ENCODE measurements around the gene SEMA3D. TPM values are rescaled to one million over a fixed set of nuclear protein-coding genes. Genes with fewer than 3 reads are reported as not detected.

The SEMA3D gene
- polyA plus RNA-seq, 2 of the 4 experiments (the other 2 are of a cell fraction), result 0.04 to 0.13 TPM

DNA sequence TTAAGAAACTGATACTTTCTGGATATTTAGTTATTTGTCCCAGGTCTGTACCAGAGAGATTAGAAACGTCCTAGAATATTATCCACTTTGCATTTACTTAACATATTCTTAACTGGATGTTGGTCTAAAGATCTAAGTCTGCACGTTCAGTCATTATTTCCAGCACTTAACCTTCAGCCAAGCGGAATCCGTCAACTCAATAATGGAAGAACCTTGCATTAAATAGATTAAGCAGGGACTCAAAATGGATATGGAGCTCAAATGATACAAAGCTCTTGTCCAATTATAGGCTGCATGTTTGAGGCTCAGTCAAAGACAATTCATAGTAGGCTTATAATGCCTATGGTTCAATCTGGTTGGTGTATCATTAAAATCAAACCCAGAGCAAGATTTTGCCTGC, 162.9 kb downstream of the SEMA3D start:
- ChIA-PET POLR2A (no interaction called here), CTCF (interaction anchor here (0.6 to 13.4 kb wide), 9 partner anchors 11 to 1088 kb away, joined by 3 to 354 read pairs (median 3); no protein-coding TSS in a partner anchor)
- FAIRE-seq, result no peak

GRCh38 chr7:85023066-85023712, 163.7 kb downstream of the SEMA3D start:
- FAIRE-seq (peak; percentile 7), DNase-seq (ENCODE audit: low read depth in 1 of 2, low spot score in 1 of 2) (peak in 1 of 2 experiments; percentile 53), ATAC-seq (0 out of 6 replicates have a peak, but pooled peaks of 1 of the 2 experiments have one; percentile 43)
- ChIA-PET CTCF (interaction anchor here (0.6 to 13.4 kb wide), 15 partner anchors 9 to 1087 kb away, joined by 3 to 354 read pairs (median 3); no protein-coding TSS in a partner anchor), POLR2A (no interaction called here)
- no peak overlapping the region for H3K4me3 ChIP-seq
- H3K27ac ChIP-seq, result no peak overlapping the region
- TF ChIP-seq SMC3 (IDR thresholded peaks at IDR 0.05) (peak; percentile 97), RFX5 (IDR thresholded peaks at IDR 0.05) (no peak), CHD4 (IDR thresholded peaks at IDR 0.05; ENCODE audit: borderline replicate concordance) (no peak), REST (IDR thresholded peaks at IDR 0.05) (no peak), HOXA7 (CRISPR knock-in tag; IDR thresholded peaks at IDR 0.05) (no peak), CTCF (IDR thresholded peaks at IDR 0.05) (peak; percentile 92), EHF (CRISPR knock-in tag; IDR thresholded peaks at IDR 0.05) (no peak), RAD21 (conservative IDR thresholded peaks at IDR 0.05 in 1 of 2, IDR thresholded peaks at IDR 0.05 in 1 of 2) (peak; percentile 93 to 95), ZFP36 (IDR thresholded peaks at IDR 0.05; ENCODE audit: borderline replicate concordance, partially characterized antibody) (no peak)
- TF ChIP-seq, protein P1, sequence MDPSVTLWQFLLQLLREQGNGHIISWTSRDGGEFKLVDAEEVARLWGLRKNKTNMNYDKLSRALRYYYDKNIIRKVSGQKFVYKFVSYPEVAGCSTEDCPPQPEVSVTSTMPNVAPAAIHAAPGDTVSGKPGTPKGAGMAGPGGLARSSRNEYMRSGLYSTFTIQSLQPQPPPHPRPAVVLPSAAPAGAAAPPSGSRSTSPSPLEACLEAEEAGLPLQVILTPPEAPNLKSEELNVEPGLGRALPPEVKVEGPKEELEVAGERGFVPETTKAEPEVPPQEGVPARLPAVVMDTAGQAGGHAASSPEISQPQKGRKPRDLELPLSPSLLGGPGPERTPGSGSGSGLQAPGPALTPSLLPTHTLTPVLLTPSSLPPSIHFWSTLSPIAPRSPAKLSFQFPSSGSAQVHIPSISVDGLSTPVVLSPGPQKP (IDR thresholded peaks at IDR 0.05; ENCODE audit: low read depth, low read length), result no peak
- TF ChIP-seq, protein P2, sequence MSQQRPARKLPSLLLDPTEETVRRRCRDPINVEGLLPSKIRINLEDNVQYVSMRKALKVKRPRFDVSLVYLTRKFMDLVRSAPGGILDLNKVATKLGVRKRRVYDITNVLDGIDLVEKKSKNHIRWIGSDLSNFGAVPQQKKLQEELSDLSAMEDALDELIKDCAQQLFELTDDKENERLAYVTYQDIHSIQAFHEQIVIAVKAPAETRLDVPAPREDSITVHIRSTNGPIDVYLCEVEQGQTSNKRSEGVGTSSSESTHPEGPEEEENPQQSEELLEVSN (IDR thresholded peaks at IDR 0.05; ENCODE audit: borderline replicate concordance, low read depth), result no peak
- no peaks in the 10 kb centered on the region for H3K9me3 ChIP-seq
- 8% methylated on average over 2 of the region's 2 CpGs for WGBS (ENCODE audit: missing lambda C conversion rate)
- no peak overlapping the region for H3K4me2 ChIP-seq
- H3K4me1 ChIP-seq, result peaks cover 3% of the 10 kb centered on the region; the same call in 1 of the 3 replicates

More for the DNA sequence above, 162.9 kb downstream of the SEMA3D start:
- H3K4me2 ChIP-seq, result no peak overlapping the region
- 64% methylated on average over 4 of the region's 4 CpGs for WGBS (ENCODE audit: missing lambda C conversion rate)
- no peak overlapping the region for H3K4me3 ChIP-seq
- H3K27ac ChIP-seq, result no peak overlapping the region
- no peak for ATAC-seq
- no peak for DNase-seq (ENCODE audit: low read depth in 1 of 2, low spot score in 1 of 2)
- TF ChIP-seq EP300 (IDR thresholded peaks at IDR 0.05), result no peak
- TF ChIP-seq RCOR1 (IDR thresholded peaks at IDR 0.05; ENCODE audit: low read depth, low read length), result no peak
- TF ChIP-seq EHMT2 (IDR thresholded peaks at IDR 0.05; ENCODE audit: low read depth), result no peak
- no peak for TF ChIP-seq POLR2AphosphoS2 (conservative IDR thresholded peaks at IDR 0.05; ENCODE audit: low read length)
- TF ChIP-seq JUN (IDR thresholded peaks at IDR 0.05), result no peak
- TF ChIP-seq CBX8 (IDR thresholded peaks at IDR 0.05), result no peak
- TF ChIP-seq BHLHE40 (IDR thresholded peaks at IDR 0.05; ENCODE audit: low read depth, low read length), result no peak
- TF ChIP-seq SMC3 (IDR thresholded peaks at IDR 0.05), result no peak
- TF ChIP-seq NFE2L2 (conservative IDR thresholded peaks at IDR 0.05; ENCODE audit: low read length), result no peak
- no peak for TF ChIP-seq HOXB5 (CRISPR knock-in tag; IDR thresholded peaks at IDR 0.05)
- no peaks in the 10 kb centered on the region for H3K9me3 ChIP-seq
- H3K4me1 ChIP-seq, result peaks cover 3% of the 10 kb centered on the region; the same call in 1 of the 3 replicates
